G401.6 (cell line): ENCODE data around the gene VAV3.

Source experiments
- FAIRE-seq: peaks from 2 replicates; lab custom pipeline; 2012; peaks lifted over from hg19 to GRCh38; lab: Jason Lieb, UNC

Gene VAV3

GRCh38 chr1:107574044-107574443, 390.9 kb downstream of the VAV3 start:
- no peak for FAIRE-seq

- no peak for FAIRE-seq
Observed at GRCh38 chr1:107572674-107573211, 392.2 kb downstream of the VAV3 start.

GRCh38 chr1:107570768-107571167, 394.2 kb downstream of the VAV3 start:
- FAIRE-seq, result no peak

- no peak for FAIRE-seq
Observed at GRCh38 chr1:107563441-107563840, 401.5 kb downstream of the VAV3 start.

GRCh38 chr1:107559881-107560280, 405.1 kb downstream of the VAV3 start:
- FAIRE-seq, result no peak

- no peak for FAIRE-seq
Observed at GRCh38 chr1:107557095-107557494, 407.9 kb downstream of the VAV3 start.

- FAIRE-seq, result no peak
Observed at GRCh38 chr1:107555578-107555977, 409.4 kb downstream of the VAV3 start.

- no peak for FAIRE-seq
Observed at GRCh38 chr1:107552781-107553180, 412.2 kb downstream of the VAV3 start.

GRCh38 chr1:107551456-107551855, 413.5 kb downstream of the VAV3 start:
- FAIRE-seq, result no peak

GRCh38 chr1:107550358-107550757, 414.6 kb downstream of the VAV3 start:
- no peak for FAIRE-seq

GRCh38 chr1:107549152-107549810, 415.7 kb downstream of the VAV3 start:
- FAIRE-seq, result no peak

GRCh38 chr1:107548276-107548675, 416.7 kb downstream of the VAV3 start:
- FAIRE-seq, result no peak

- no peak for FAIRE-seq
Observed at GRCh38 chr1:107547363-107548155, 417.4 kb downstream of the VAV3 start.

GRCh38 chr1:107546576-107546975, 418.4 kb downstream of the VAV3 start:
- no peak for FAIRE-seq

GRCh38 chr1:107545879-107546278, 419.1 kb downstream of the VAV3 start:
- FAIRE-seq, result no peak

GRCh38 chr1:107545056-107545577, 419.9 kb downstream of the VAV3 start:
- no peak for FAIRE-seq

- FAIRE-seq, result no peak
Observed at GRCh38 chr1:107544285-107544684, 420.7 kb downstream of the VAV3 start.

- no peak for FAIRE-seq
Observed at GRCh38 chr1:107541412-107541811, 423.6 kb downstream of the VAV3 start.

- no peak for FAIRE-seq
Observed at GRCh38 chr1:107538502-107538901, 426.5 kb downstream of the VAV3 start.

- FAIRE-seq, result no peak
Observed at GRCh38 chr1:107536266-107536665, 428.7 kb downstream of the VAV3 start.

- no peak for FAIRE-seq
Observed at GRCh38 chr1:107535091-107535490, 429.9 kb downstream of the VAV3 start.

GRCh38 chr1:107534632-107535031, 430.3 kb downstream of the VAV3 start:
- FAIRE-seq, result no peak

- FAIRE-seq, result no peak
Observed at GRCh38 chr1:107533436-107533835, 431.5 kb downstream of the VAV3 start.
